GM12878 (cell line): ENCODE data around the gene PDRG1. TPM values are rescaled to one million over a fixed set of nuclear protein-coding genes. Genes with fewer than 3 reads are reported as not detected.

Source experiments
- ATAC-seq: fragments of 200-7000 bp; cut with Tn5 transposase; 3 replicates; pipeline ENCODE4 v1.9.1; 2020; ENCODE audit warnings: mild to moderate bottlenecking, moderate library complexity
- BruUV-seq: library from RNA; stranded (reverse); fragments of 400-500 nt; replicated peaks from 2 replicates; lab custom pipeline; 2021; lab: Mats Ljungman, UMichigan
- CTCF ChIA-PET: fragments of 300-600 bp; sonication (Branson Sonifier 250); formaldehyde crosslinking; extraction: SDS; loops from one replicate; lab custom pipeline; 2021; ENCODE audit warnings: inconsistent platforms; lab: Yijun Ruan, JAX
- POLR2A ChIA-PET: fragments of 350-600 bp; formaldehyde crosslinking; extraction: SDS; loops from one replicate; lab custom pipeline; 2021; ENCODE audit warnings: inconsistent platforms; lab: Charles Lee
- RAD21 ChIA-PET: fragments of 300-600 bp; sonication (Branson Sonifier 250); formaldehyde crosslinking; loops from one replicate; lab custom pipeline; 2023; ENCODE audit warnings: antibody characterized with exemption; ENCODE audit not compliant: unreplicated experiment; lab: Charles Lee
- SMC1A ChIA-PET: fragments of 300-600 bp; sonication (Branson Sonifier 250); formaldehyde crosslinking; loops from one replicate; lab custom pipeline; 2023; ENCODE audit not compliant: unreplicated experiment, uncharacterized antibody; lab: Charles Lee
- DNase-seq: peaks from one replicate; pipeline ENCODE4 v3.0.0-alpha.2; 2011; ENCODE audit warnings: low read depth, low spot score
- FAIRE-seq: peaks from 3 replicates; lab custom pipeline; 2011; peaks lifted over from hg19 to GRCh38; lab: Jason Lieb, UNC
- H2AFZ ChIP-seq: 2 replicates; pipeline ENCODE4 v1.6.0; 2011; ENCODE audit warnings: low read depth, low read length, control low read depth; ENCODE audit not compliant: control insufficient read depth
- H3K27ac ChIP-seq: 2 replicates; pipeline ENCODE4 v1.5.1; 2011; ENCODE audit warnings: control low read depth; ENCODE audit not compliant: control insufficient read depth, insufficient read depth
- H3K27me3 ChIP-seq, 2 experiments: replicated peaks in 1 of 2; 2 replicates each; pipeline versions ENCODE4 v1.6.0 to v1.6.1; 2011; ENCODE audit warnings: low read length in 1 of 2; ENCODE audit not compliant: control insufficient read depth in 2 of 2, insufficient read depth in 2 of 2
- H3K36me3 ChIP-seq, 2 experiments: 2 replicates each; pipeline ENCODE4 v1.5.1; 2011; ENCODE audit warnings: low read length in 1 of 2; ENCODE audit not compliant: control insufficient read depth in 2 of 2, insufficient read depth in 2 of 2
- H3K4me1 ChIP-seq: 2 replicates; pipeline ENCODE4 v1.6.1; 2011; ENCODE audit warnings: mild to moderate bottlenecking, low read length, moderate library complexity, mixed read lengths; ENCODE audit not compliant: control insufficient read depth, insufficient read depth
- H3K4me2 ChIP-seq: 2 replicates; pipeline ENCODE4 v1.6.0; 2011; ENCODE audit warnings: control low read depth; ENCODE audit not compliant: control insufficient read depth, insufficient read depth
- H3K4me3 ChIP-seq: fragments of 200-600 bp; sonication (generic); 2 replicates; pipeline ENCODE4 v1.5.1; 2016
- H3K79me2 ChIP-seq: 2 replicates; pipeline ENCODE4 v1.6.0; 2011; ENCODE audit warnings: low read length; ENCODE audit not compliant: control insufficient read depth, insufficient read depth
- H3K9ac ChIP-seq: 2 replicates; pipeline ENCODE4 v1.8.0; 2011; ENCODE audit warnings: low read length, control low read depth, mixed read lengths; ENCODE audit not compliant: control insufficient read depth, insufficient read depth
- H3K9me3 ChIP-seq: replicated peaks from 3 replicates; pipeline ENCODE4 v1.5.1; 2011; ENCODE audit warnings: mild to moderate bottlenecking, low read length; ENCODE audit not compliant: control insufficient read depth, insufficient read depth
- H4K20me1 ChIP-seq: 2 replicates; pipeline ENCODE4 v1.6.0; 2011; ENCODE audit not compliant: control insufficient read depth, insufficient read depth
- ATF7 ChIP-seq: fragments of 450-650 bp; IDR thresholded peaks from 2 replicates; pipeline ENCODE4 v1.6.1; 2016; ENCODE audit warnings: low read depth, mild to moderate bottlenecking
- CEBPZ ChIP-seq: fragments of 150-350 bp; IDR thresholded peaks from 2 replicates; pipeline ENCODE4 v1.6.1; 2016; ENCODE audit warnings: low read depth, low read length
- EZH2 ChIP-seq: IDR thresholded peaks from 2 replicates; pipeline ENCODE4 v1.6.1; 2012; ENCODE audit warnings: low read depth, mild to moderate bottlenecking, control low read depth, inconsistent platforms, low read length, borderline replicate concordance; ENCODE audit not compliant: control insufficient read depth
- IKZF2 ChIP-seq, 2 experiments: fragments of 450-650 bp; IDR thresholded peaks; 2 replicates each; pipeline ENCODE4 v1.6.1; 2017; ENCODE audit warnings: mild to moderate bottlenecking in 2 of 2, moderate library complexity in 2 of 2
- MEF2A ChIP-seq: IDR thresholded peaks from 2 replicates; pipeline ENCODE4 v1.6.1; 2011; ENCODE audit warnings: low read depth, mild to moderate bottlenecking, low read length, moderate library complexity; ENCODE audit not compliant: insufficient read depth
- MYB ChIP-seq: fragments of 150-350 bp; IDR thresholded peaks from 2 replicates; pipeline ENCODE4 v1.6.1; 2014; ENCODE audit warnings: mild to moderate bottlenecking, low read depth, low read length, borderline replicate concordance
- MYC ChIP-seq: IDR thresholded peaks from 2 replicates; pipeline ENCODE4 v1.6.1; 2011; ENCODE audit warnings: mild to moderate bottlenecking, low read length, moderate library complexity, inconsistent platforms; ENCODE audit not compliant: insufficient read depth, insufficient replicate concordance, insufficient read length, severe bottlenecking
- POLR2AphosphoS2 ChIP-seq: IDR thresholded peaks from 2 replicates; pipeline ENCODE4 v1.6.1; 2011; ENCODE audit warnings: low read depth, mild to moderate bottlenecking, low read length, improper control_type of control experiment, moderate library complexity
- RUNX3 ChIP-seq: IDR thresholded peaks from 2 replicates; pipeline ENCODE4 v1.6.1; 2012; ENCODE audit warnings: low read length, inconsistent platforms
- SREBF1 ChIP-seq: IDR thresholded peaks from 2 replicates; pipeline ENCODE4 v1.6.1; 2012; ENCODE audit warnings: mild to moderate bottlenecking, low read length
- SUZ12 ChIP-seq: fragments of 200-600 bp; sonication (generic); IDR thresholded peaks from one replicate; pipeline ENCODE4 v1.6.1; 2018; ENCODE audit warnings: antibody characterized with exemption, mild to moderate bottlenecking; ENCODE audit not compliant: unreplicated experiment
- ZSCAN29 ChIP-seq: fragments of 450-650 bp; IDR thresholded peaks from 2 replicates; pipeline ENCODE4 v1.6.1; 2017; ENCODE audit warnings: mild to moderate bottlenecking, moderate library complexity
- WGBS: methylation state at CpG from one replicate; pipeline ENCODE4 v1.1.6; 2016; ENCODE audit warnings: low lambda C conversion rate; ENCODE audit not compliant: insufficient replicate concordance, insufficient coverage; ENCODE audit errors: missing lambda C conversion rate; 5-methylcytosine and 5-hydroxymethylcytosine counted together
- in situ Hi-C: fragments of 300-500 bp; cut with MboI; formaldehyde crosslinking; loops from 9 replicates; pipeline ENCODE4 v1.14.3; 2018; ENCODE audit warnings: mixed read lengths
- intact Hi-C: fragments of 100-400 bp; cut with micrococcal nuclease; formaldehyde crosslinking; loops from one replicate; pipeline ENCODE4 v1.14.2; 2022; ENCODE audit not compliant: unreplicated experiment
- polyA plus RNA-seq, 11 experiments: library from polyadenylated mRNA; depleted of rRNA in 4 of 11; unstranded in 6 of 11; stranded (reverse) in 5 of 11; fragments of >200 nt; fragmentation: Nextera tagmentation in 4 of 11; fragmentation: Illumina TruSeq in 1 of 11; extraction: Ambion mirVana in 4 of 11; extraction: Trizol in 1 of 11; gene quantifications; 1 replicate in 1 of 11; 2 replicates in 10 of 11; pipeline versions ENCODE4 v1.2.1 to v1.2.3, GENCODE V29; 2011 to 2016; ENCODE audit warnings: inconsistent platforms in 2 of 11, missing spikeins in 2 of 11, low read depth in 1 of 11
- total RNA-seq, 4 experiments: library from RNA; depleted of rRNA in 3 of 4; stranded (reverse); fragments of >200 nt in 3 of 4; fragmentation: Illumina TruSeq in 1 of 4; extraction: Trizol in 1 of 4; gene quantifications; 2 replicates each; pipeline versions ENCODE4 v1.2.1 to v1.2.3, GENCODE V29; 2013 to 2021
- TF ChIP-seq, protein P1 (sequence below): fragments of 450-650 bp; IDR thresholded peaks from 2 replicates; pipeline ENCODE4 v1.6.1; 2017; ENCODE audit warnings: mild to moderate bottlenecking, moderate library complexity
- TF ChIP-seq, protein P2 (sequence below): fragments of 450-650 bp; IDR thresholded peaks from 2 replicates; pipeline ENCODE4 v1.6.1; 2017; ENCODE audit warnings: low read depth, mild to moderate bottlenecking, moderate library complexity

The PDRG1 gene
- total and polyA plus RNA-seq, 10 of the 15 experiments (the other 5 are each of a cell fraction or from before 2014, with no cell fraction given), result 11.1 to 55.8 (median 23.3) TPM

- intact Hi-C loops, result no loop called here
- ChIA-PET SMC1A (no interaction called here), POLR2A (no interaction called here), RAD21 (interaction anchor here (1.1 kb wide), 1 partner anchor 132 kb away, joined by 3 read pairs; no protein-coding TSS in a partner anchor), CTCF (no interaction called here)
- Histone ChIP-seq H3K9me3 (no peaks in the 10 kb centered on the region), H3K4me2 (no peak overlapping the region), H2AFZ (no peak overlapping the region), H3K27ac (no peak overlapping the region), H3K27me3 (no peaks in the 10 kb centered on the region; a peak in 1 of 4 replicates), H3K79me2 (no peaks in the 10 kb centered on the region), H4K20me1 (no peaks in the 10 kb centered on the region), H3K4me3 (no peak overlapping the region), H3K4me1 (no peaks in the 10 kb centered on the region), H3K9ac (no peak overlapping the region), H3K36me3 (no peaks in the 10 kb centered on the region)
- no TSS peak for BruUV-seq
- no peak for DNase-seq
- no peak for FAIRE-seq
- in situ Hi-C loops, result no loop called here
- WGBS, result 2% methylated on average over 6 of the region's 6 CpGs
- ATAC-seq, result no peak
- TF ChIP-seq ZSCAN29 (no peak), MEF2A (no peak), POLR2AphosphoS2 (no peak), RUNX3 (no peak), MYC (no peak), IKZF2 (IDR thresholded peaks at IDR 0.05) (no peak), CEBPZ (no peak), SREBF1 (no peak), EZH2 (no peak), ATF7 (no peak), MYB (no peak), SUZ12 (no peak)
- TF ChIP-seq, protein P1, sequence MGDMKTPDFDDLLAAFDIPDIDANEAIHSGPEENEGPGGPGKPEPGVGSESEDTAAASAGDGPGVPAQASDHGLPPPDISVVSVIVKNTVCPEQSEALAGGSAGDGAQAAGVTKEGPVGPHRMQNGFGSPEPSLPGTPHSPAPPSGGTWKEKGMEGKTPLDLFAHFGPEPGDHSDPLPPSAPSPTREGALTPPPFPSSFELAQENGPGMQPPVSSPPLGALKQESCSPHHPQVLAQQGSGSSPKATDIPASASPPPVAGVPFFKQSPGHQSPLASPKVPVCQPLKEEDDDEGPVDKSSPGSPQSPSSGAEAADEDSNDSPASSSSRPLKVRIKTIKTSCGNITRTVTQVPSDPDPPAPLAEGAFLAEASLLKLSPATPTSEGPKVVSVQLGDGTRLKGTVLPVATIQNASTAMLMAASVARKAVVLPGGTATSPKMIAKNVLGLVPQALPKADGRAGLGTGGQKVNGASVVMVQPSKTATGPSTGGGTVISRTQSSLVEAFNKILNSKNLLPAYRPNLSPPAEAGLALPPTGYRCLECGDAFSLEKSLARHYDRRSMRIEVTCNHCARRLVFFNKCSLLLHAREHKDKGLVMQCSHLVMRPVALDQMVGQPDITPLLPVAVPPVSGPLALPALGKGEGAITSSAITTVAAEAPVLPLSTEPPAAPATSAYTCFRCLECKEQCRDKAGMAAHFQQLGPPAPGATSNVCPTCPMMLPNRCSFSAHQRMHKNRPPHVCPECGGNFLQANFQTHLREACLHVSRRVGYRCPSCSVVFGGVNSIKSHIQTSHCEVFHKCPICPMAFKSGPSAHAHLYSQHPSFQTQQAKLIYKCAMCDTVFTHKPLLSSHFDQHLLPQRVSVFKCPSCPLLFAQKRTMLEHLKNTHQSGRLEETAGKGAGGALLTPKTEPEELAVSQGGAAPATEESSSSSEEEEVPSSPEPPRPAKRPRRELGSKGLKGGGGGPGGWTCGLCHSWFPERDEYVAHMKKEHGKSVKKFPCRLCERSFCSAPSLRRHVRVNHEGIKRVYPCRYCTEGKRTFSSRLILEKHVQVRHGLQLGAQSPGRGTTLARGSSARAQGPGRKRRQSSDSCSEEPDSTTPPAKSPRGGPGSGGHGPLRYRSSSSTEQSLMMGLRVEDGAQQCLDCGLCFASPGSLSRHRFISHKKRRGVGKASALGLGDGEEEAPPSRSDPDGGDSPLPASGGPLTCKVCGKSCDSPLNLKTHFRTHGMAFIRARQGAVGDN, result no peak
- TF ChIP-seq, protein P2, sequence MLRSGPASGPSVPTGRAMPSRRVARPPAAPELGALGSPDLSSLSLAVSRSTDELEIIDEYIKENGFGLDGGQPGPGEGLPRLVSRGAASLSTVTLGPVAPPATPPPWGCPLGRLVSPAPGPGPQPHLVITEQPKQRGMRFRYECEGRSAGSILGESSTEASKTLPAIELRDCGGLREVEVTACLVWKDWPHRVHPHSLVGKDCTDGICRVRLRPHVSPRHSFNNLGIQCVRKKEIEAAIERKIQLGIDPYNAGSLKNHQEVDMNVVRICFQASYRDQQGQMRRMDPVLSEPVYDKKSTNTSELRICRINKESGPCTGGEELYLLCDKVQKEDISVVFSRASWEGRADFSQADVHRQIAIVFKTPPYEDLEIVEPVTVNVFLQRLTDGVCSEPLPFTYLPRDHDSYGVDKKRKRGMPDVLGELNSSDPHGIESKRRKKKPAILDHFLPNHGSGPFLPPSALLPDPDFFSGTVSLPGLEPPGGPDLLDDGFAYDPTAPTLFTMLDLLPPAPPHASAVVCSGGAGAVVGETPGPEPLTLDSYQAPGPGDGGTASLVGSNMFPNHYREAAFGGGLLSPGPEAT, result no peak
Observed at GRCh38 chr20:31984981-31985471, 33.2 kb upstream of the PDRG1 start.
